ENCODE data around the gene ATP5F1C.

The ATP5F1C gene

GRCh38 chr10:7819121-7819460 lies 31.1 kb downstream of the ATP5F1C start:
- TF ChIP-seq ZNF335 (tag by site-specific recombination; conservative IDR thresholded peaks at IDR 0.05), result peak; percentile 53
- peak; percentile 76 for TF ChIP-seq PRDM1 (tag by site-specific recombination; IDR thresholded peaks at IDR 0.05)
- TF ChIP-seq ZNF280D (tag by site-specific recombination; IDR thresholded peaks at IDR 0.05), result no peak
- 0 out of 2 replicates have a peak, but pooled peaks have one; percentile 7 for TF ChIP-seq ZBTB48 (tag by site-specific recombination; IDR thresholded peaks at IDR 0.05)
- peak; percentile 66 for TF ChIP-seq CTCF (tag by site-specific recombination; IDR thresholded peaks at IDR 0.05)
- TF ChIP-seq ZBTB20 (tag by site-specific recombination; IDR thresholded peaks at IDR 0.05), result peak; percentile 44; the same call in 1 of the 2 replicates
- Histone ChIP-seq H3K36me3 (ENCODE audit: control insufficient read depth in 2 of 2, insufficient read depth in 1 of 2, low read length in 2 of 2) (peaks cover 8 to 14% of the 10 kb centered on the region in 2 experiments), H3K27ac (ENCODE audit: extremely low read depth, low read depth, low read length) (no peak overlapping the region), H3K4me3 (ENCODE audit: low read depth, low read length) (peak overlapping the region; percentile 75), H3K9me3 (ENCODE audit: control insufficient read depth, insufficient read depth, low read depth, low read length) (no peaks in the 10 kb centered on the region), H3K4me1 (ENCODE audit: control insufficient read depth, insufficient read depth, low read length) (peaks cover 3% of the 10 kb centered on the region; the same call in 1 of the 2 replicates)
- POLR2A ChIA-PET, result interaction anchor here (1.1 to 2.3 kb wide), 7 partner anchors 8 to 340 kb away, joined by 3 to 33 read pairs (median 10); partner anchors contain the start of genes ATP5F1C and KIN
- CTCF ChIA-PET, result interaction anchor here (0.6 to 1.7 kb wide), 4 partner anchors 9 to 997 kb away, joined by 3 to 4 read pairs (median 4); no protein-coding TSS in a partner anchor

- H3K9me3 ChIP-seq (ENCODE audit: control insufficient read depth, insufficient read depth, low read depth, low read length), result no peaks in the 10 kb centered on the region
- H3K36me3 ChIP-seq (ENCODE audit: control insufficient read depth in 2 of 2, insufficient read depth in 1 of 2, low read length in 2 of 2), result peaks cover 23 to 33% of the 10 kb centered on the region in 2 experiments
- H3K4me3 ChIP-seq (ENCODE audit: low read depth, low read length), result no peak overlapping the region
- TF ChIP-seq ZNF600 (tag by site-specific recombination; IDR thresholded peaks at IDR 0.05) (no peak), ZNF404 (tag by site-specific recombination; IDR thresholded peaks at IDR 0.05) (no peak), TCF7L2 (IDR thresholded peaks at IDR 0.05; ENCODE audit: borderline replicate concordance, low read depth, low read length) (no peak)
- ChIA-PET CTCF (interaction anchor here (0.6 kb wide), 1 partner anchor 866 kb away, joined by 3 read pairs; no protein-coding TSS in a partner anchor), POLR2A (interaction anchor here (0.5 to 0.9 kb wide), 2 partner anchors 15 to 48 kb away, joined by 4 read pairs; no protein-coding TSS in a partner anchor)
- H3K4me1 ChIP-seq (ENCODE audit: control insufficient read depth, insufficient read depth, low read length), result no peaks in the 10 kb centered on the region
- H3K27ac ChIP-seq (ENCODE audit: extremely low read depth, low read depth, low read length), result no peak overlapping the region
These were observed 36.3 kb downstream of the ATP5F1C start for GRCh38 chr10:7824251-7824650.

GRCh38 chr10:7826971-7827370 lies 39.0 kb downstream of the ATP5F1C start:
- Histone ChIP-seq H3K9me3 (ENCODE audit: control insufficient read depth, insufficient read depth, low read depth, low read length) (no peaks in the 10 kb centered on the region), H3K27ac (ENCODE audit: extremely low read depth, low read depth, low read length) (no peak overlapping the region), H3K36me3 (ENCODE audit: control insufficient read depth in 2 of 2, insufficient read depth in 1 of 2, low read length in 2 of 2) (peaks cover 15 to 20% of the 10 kb centered on the region in 2 experiments), H3K4me3 (ENCODE audit: low read depth, low read length) (no peak overlapping the region), H3K4me1 (ENCODE audit: control insufficient read depth, insufficient read depth, low read length) (no peaks in the 10 kb centered on the region)
- ChIA-PET CTCF (interaction anchor here (0.8 kb wide), 1 partner anchor 163 kb away, joined by 4 read pairs; no protein-coding TSS in a partner anchor), POLR2A (interaction anchor here (1.9 kb wide), 1 partner anchor 9 kb away, joined by 10 read pairs; the partner anchor contains the start of gene TAF3)
- TF ChIP-seq ZIC2 (tag by site-specific recombination; IDR thresholded peaks at IDR 0.05) (0 out of 2 replicates have a peak, but pooled peaks have one; percentile 22), ZNF335 (tag by site-specific recombination; conservative IDR thresholded peaks at IDR 0.05) (0 out of 2 replicates have a peak, but pooled peaks have one; percentile 14), ZBTB8A (tag by site-specific recombination; IDR thresholded peaks at IDR 0.05) (no peak), ZNF184 (tag by site-specific recombination; IDR thresholded peaks at IDR 0.05) (peak; percentile 94)

GRCh38 chr10:7829289-7829834 lies 41.4 kb downstream of the ATP5F1C start:
- Histone ChIP-seq H3K36me3 (ENCODE audit: control insufficient read depth in 2 of 2, insufficient read depth in 1 of 2, low read length in 2 of 2) (peaks cover 15 to 17% of the 10 kb centered on the region in 2 experiments), H3K4me1 (ENCODE audit: control insufficient read depth, insufficient read depth, low read length) (peaks cover 2% of the 10 kb centered on the region; the same call in 1 of the 2 replicates), H3K9me3 (ENCODE audit: control insufficient read depth, insufficient read depth, low read depth, low read length) (no peaks in the 10 kb centered on the region), H3K4me3 (ENCODE audit: low read depth, low read length) (no peak overlapping the region), H3K27ac (ENCODE audit: extremely low read depth, low read depth, low read length) (no peak overlapping the region)
- ChIA-PET POLR2A (no interaction called here), CTCF (interaction anchor here (1.3 kb wide), 1 partner anchor 10 kb away, joined by 4 read pairs; the partner anchor contains the start of gene TAF3)
- TF ChIP-seq ZNF830 (tag by site-specific recombination; IDR thresholded peaks at IDR 0.05; ENCODE audit: low read depth), result no peak
- peak; percentile 61; the same call in 1 of the 2 replicates for TF ChIP-seq ATF2 (tag by site-specific recombination; IDR thresholded peaks at IDR 0.05; ENCODE audit: low read depth)
